WI38 (cell line): ENCODE results near the gene SUZ12.
"Not testable (repeated sequence)": the region's sequence is repeated elsewhere in the genome, so short reads cannot be mapped to it uniquely, and the experiment has no call there.

Source experiments
- H3K4me3 ChIP-seq: 2 replicates; pipeline ENCODE4 v1.5.1; 2011; ENCODE audit warnings: low read depth, mild to moderate bottlenecking, control low read depth, low read length
- CTCF ChIP-seq: IDR thresholded peaks from 2 replicates; pipeline ENCODE4 v1.5.1; 2012; ENCODE audit warnings: low read depth, mild to moderate bottlenecking, control low read depth, low read length

SUZ12 gene

GRCh38 chr17:31912705-31913104, 24.1 kb upstream of the SUZ12 start:
- 0 out of 2 replicates have a peak, but pooled peaks have one; percentile 10 for TF ChIP-seq CTCF
- not testable (repeated sequence) for H3K4me3 ChIP-seq

DNA sequence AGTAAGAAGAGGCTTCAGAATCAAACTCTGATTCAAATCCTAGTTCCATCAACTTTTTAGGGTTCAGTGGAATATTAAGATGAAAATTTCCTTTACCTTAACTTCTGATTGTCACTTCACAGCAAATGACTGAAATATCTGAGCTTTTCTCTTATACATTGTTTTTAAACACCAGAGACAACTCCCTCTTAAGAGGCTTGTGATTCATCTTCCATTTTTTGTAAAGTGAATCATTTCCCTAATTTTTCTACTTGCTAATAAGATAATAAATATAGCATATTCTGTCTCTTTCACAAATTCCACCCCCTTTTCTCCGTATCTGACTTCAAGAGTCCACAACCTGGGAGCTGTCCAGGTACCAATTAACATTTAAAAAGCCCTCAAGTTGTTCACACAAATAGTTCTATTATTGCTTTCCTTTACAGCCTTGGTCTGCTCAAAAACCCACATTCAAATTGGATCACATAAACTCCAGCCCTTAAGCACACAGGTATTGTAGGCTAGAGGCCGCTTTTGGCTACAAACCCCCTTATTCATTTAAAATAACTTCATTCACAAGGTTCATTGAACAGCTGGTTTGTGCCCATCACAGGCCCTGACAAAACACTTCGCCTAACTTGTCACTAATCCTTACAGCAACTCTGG, 21.2 kb upstream of the SUZ12 start:
- no peak for TF ChIP-seq CTCF
- no peak overlapping the region for H3K4me3 ChIP-seq

DNA sequence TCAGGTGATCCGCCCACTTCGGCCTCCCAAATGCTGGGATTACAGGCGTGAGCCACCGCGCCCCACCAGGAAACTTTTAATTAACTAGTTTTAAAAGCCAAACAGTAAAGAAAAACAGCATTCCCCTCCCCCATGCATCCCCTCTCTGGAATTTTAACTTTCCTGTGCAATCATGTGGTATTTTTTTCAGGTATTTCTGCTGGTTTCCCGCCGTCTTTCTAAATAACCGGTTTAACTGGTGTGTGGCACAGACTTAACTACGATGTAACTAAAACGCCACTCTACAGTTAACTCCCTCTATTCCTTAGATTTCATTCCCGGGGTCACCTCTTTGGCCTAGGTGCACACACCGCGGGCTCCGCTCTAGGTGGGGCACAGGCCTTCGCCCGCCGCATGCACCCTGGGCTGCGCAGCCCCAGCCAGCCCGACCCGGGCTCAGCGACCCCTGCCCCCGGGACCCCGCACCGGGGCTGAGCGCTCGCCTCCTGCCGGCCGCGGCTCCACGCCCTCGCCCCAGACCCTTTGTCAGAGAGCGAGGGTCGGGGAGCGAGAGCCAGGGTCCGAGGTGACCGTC, 20.2 kb upstream of the SUZ12 start:
- H3K4me3 ChIP-seq = no peak overlapping the region
- TF ChIP-seq CTCF = no peak

GRCh38 chr17:31917065-31917529, 19.7 kb upstream of the SUZ12 start:
- no peak overlapping the region for H3K4me3 ChIP-seq
- no peak for TF ChIP-seq CTCF

GRCh38 chr17:31917721-31918120, 19.1 kb upstream of the SUZ12 start:
- not testable (repeated sequence) for H3K4me3 ChIP-seq

DNA sequence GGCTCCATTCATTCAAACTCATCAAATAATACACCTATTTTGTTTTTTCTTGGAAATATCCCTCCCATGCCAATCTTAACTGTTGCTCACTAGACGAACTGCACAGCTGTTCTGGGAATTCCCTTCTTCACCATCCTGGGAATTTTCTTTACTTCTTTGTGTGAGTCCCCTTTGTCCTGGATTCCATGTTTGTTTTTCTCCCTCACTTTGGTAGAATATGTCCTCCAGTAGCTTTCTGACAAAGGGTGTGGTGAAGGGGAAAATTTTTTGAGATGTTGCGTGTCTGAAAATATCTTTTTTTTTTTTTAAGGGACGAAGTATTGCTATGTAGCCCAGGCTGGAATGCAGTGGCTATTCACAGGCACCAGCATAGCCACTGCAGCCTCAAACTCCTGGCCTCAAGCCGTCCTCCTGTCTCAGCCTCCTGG, 18.1 kb upstream of the SUZ12 start:
- TF ChIP-seq CTCF = no peak

GRCh38 chr17:31919802-31920525, 16.8 kb upstream of the SUZ12 start:
- no peak overlapping the region for H3K4me3 ChIP-seq
- no peak for TF ChIP-seq CTCF

More for the DNA sequence above, 18.1 kb upstream of the SUZ12 start:
- no peak overlapping the region for H3K4me3 ChIP-seq
